Activated naive CD8-positive, alpha-beta T cell (primary cell): Measurements from ENCODE around the gene DPH5.
A peak's percentile ranks its signal among the peaks of the same experiment; 100 is the strongest.
"Not testable (repeated sequence)": the region's sequence is repeated elsewhere in the genome, so short reads cannot be mapped to it uniquely, and the experiment has no call there.

Experiments
- H3K27ac Mint-ChIP-seq: one replicate; pipeline ENCODE4 v1.8.0; 2021; ENCODE audit warnings: mixed read lengths
- H3K27me3 Mint-ChIP-seq: one replicate; pipeline ENCODE4 v1.8.0; 2021; ENCODE audit warnings: mixed read lengths
- H3K36me3 Mint-ChIP-seq: one replicate; pipeline ENCODE4 v1.8.0; 2021; ENCODE audit warnings: mixed read lengths
- H3K4me1 Mint-ChIP-seq: one replicate; pipeline ENCODE4 v1.8.0; 2021; ENCODE audit warnings: low read depth, mixed read lengths
- H3K4me3 Mint-ChIP-seq: one replicate; pipeline ENCODE4 v1.8.0; 2021; ENCODE audit warnings: mild to moderate bottlenecking, mixed read lengths
- H3K9me3 Mint-ChIP-seq: one replicate; pipeline ENCODE4 v1.8.0; 2021; ENCODE audit warnings: low read depth, mixed read lengths

DPH5 gene, protein sequence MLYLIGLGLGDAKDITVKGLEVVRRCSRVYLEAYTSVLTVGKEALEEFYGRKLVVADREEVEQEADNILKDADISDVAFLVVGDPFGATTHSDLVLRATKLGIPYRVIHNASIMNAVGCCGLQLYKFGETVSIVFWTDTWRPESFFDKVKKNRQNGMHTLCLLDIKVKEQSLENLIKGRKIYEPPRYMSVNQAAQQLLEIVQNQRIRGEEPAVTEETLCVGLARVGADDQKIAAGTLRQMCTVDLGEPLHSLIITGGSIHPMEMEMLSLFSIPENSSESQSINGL

DNA sequence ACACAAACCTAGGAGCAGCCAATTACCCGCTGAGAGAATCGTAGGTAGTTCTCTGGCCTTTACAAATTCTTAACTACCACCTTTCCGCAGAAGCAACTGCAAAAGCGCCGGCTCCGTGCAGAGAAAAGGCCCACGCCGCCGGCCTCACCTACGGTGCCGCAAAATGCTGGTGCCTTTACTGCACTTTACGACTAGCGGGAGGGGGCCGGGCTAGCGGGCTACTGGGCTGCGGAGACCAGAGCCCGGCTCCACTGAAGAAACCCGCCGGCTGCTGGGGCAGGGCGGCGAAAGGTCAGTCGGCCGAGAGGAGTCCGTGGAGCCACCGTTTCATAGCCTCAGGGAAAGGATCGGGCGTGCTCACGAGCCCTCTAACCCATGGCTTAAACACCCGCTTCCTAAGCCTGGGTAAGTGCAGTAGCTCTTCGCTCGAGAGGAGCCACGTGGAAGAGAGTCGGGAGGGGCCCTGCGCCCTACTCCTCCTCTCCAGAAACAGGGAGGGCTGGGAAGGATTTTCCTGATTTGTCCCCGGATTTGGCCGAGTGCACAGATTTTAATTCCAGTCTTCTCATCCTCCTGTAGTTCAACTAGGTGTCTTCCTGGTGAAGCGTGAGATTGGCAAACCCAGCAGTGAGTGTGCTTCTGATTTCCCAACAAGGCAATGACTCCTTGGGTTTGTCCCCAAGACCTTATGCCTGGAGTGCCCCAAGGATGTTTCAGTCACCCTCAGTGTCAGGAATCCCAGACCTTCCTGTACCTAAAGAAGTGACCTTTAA is at the start of gene DPH5:
Gene DPH5, minus strand, starts transcription at position 128 of the 773 bp plus-strand sequence. CDS start 341 bp downstream, outside the sequence.
- Mint-ChIP-seq H3K4me1 (peaks cover 77% of the 10 kb centered on the region), H3K27ac (peak within 1 kb of the TSS; percentile 99), H3K4me3 (peak within 1 kb of the TSS; percentile 100), H3K9me3 (no peaks in the 10 kb centered on the region), H3K36me3 (peaks cover 37% of the 10 kb centered on the region), H3K27me3 (no peaks in the 10 kb centered on the region)

- Mint-ChIP-seq H3K4me3 (no peak overlapping the region), H3K27ac (no peak overlapping the region), H3K4me1 (peaks cover 36% of the 10 kb centered on the region), H3K27me3 (no peaks in the 10 kb centered on the region), H3K9me3 (no peaks in the 10 kb centered on the region), H3K36me3 (peaks cover 29% of the 10 kb centered on the region)
Observed at GRCh38 chr1:101073836-101074235, 48.3 kb upstream of the DPH5 start.

DNA sequence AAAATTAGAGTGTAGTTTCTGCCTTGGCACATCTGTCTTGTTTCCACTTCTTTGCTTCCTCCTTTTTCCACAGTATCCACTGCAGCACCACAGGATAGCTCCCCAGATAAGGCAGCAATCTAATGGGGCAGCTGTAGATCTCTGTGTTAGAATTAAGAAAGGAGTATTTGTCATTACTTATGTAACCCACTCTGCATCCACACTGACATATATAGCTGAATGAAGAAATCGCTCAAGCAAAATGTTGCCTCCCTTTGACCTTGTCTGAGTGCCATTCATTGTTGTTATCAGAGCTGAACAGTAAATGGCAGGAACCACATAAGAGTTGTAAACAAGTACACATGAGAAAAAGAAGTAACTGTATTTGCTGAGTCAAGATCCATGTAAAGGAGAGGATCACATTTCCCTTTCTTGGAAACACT is 45.9 kb upstream of the DPH5 start:
- Mint-ChIP-seq H3K27me3 (no peaks in the 10 kb centered on the region), H3K4me3 (no peak overlapping the region), H3K9me3 (no peaks in the 10 kb centered on the region), H3K36me3 (peaks cover 19% of the 10 kb centered on the region), H3K4me1 (peaks cover 52% of the 10 kb centered on the region), H3K27ac (no peak overlapping the region)

DNA sequence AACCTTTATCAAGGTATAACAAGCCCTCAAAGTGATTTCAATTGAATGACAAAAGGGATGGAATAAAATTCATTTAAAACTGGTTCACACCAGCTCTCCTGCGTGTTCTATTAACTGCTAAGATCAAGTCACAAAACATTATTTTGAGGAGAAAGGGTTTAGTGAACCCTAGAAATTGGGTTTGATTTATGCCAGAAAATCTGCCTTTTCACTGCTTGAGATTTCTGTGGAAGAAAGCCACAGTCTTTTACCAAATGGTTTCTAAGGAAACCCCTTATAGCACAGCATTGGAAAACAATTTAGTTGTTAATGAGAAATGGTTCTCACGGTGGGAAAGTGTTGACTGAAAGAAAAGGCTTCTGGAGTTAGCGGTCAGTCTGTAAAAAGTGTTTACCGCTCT is 43.6 kb upstream of the DPH5 start:
- no peaks in the 10 kb centered on the region for H3K9me3 Mint-ChIP-seq
- no peak overlapping the region for H3K27ac Mint-ChIP-seq
- H3K36me3 Mint-ChIP-seq, result peaks cover 15% of the 10 kb centered on the region
- H3K4me3 Mint-ChIP-seq, result no peak overlapping the region
- peaks cover 71% of the 10 kb centered on the region for H3K4me1 Mint-ChIP-seq
- H3K27me3 Mint-ChIP-seq, result no peaks in the 10 kb centered on the region

- not testable (repeated sequence) for H3K4me3 Mint-ChIP-seq, H3K9me3 Mint-ChIP-seq, H3K27me3 Mint-ChIP-seq, H3K27ac Mint-ChIP-seq, H3K36me3 Mint-ChIP-seq
- peaks cover 69% of the 10 kb centered on the region for H3K4me1 Mint-ChIP-seq
Observed at GRCh38 chr1:101066937-101067335, 41.4 kb upstream of the DPH5 start.

DNA sequence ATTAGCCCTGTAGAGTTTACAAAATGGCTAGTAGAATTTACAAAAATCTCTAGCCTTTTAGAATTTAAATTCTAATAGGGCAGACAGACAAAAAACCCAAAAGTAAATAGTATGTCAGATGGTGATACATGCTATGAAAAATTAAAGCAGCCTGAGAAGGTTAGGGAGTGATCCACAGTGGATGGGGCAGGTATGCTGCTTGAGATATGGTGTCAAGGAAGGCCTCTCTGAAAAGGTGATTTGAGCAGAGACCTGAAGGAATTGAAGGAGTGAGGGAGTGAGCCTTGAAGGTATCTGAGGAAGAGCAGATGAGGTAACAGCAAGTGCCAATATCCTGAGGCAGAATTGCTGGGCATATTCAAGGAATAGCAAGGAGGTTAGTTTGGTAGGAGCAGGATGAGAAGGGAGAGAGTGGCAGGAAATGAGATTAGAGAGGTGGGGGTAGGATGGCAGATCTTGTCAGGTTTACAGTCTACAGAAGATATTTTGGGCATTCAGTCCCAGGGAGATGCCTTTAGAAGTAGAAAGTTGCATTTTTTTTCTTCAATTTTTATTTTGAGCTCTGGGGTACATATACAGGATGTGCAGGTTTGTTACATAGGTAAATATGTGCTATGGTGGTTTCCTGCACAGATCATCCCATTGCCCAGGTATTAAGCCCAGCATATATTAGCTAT is 40.8 kb upstream of the DPH5 start:
- H3K36me3 Mint-ChIP-seq, result peaks cover 9% of the 10 kb centered on the region
- H3K4me3 Mint-ChIP-seq, result peak overlapping the region; percentile 21
- H3K4me1 Mint-ChIP-seq, result peaks cover 69% of the 10 kb centered on the region
- no peaks in the 10 kb centered on the region for H3K9me3 Mint-ChIP-seq
- peak overlapping the region; percentile 86 for H3K27ac Mint-ChIP-seq
- no peaks in the 10 kb centered on the region for H3K27me3 Mint-ChIP-seq

- H3K27ac Mint-ChIP-seq, result peak overlapping the region; percentile 86
- H3K27me3 Mint-ChIP-seq, result no peaks in the 10 kb centered on the region
- H3K36me3 Mint-ChIP-seq, result peaks cover 11% of the 10 kb centered on the region
- peaks cover 69% of the 10 kb centered on the region for H3K4me1 Mint-ChIP-seq
- H3K9me3 Mint-ChIP-seq, result no peaks in the 10 kb centered on the region
- H3K4me3 Mint-ChIP-seq, result peak overlapping the region; percentile 48
Observed at GRCh38 chr1:101065575-101065974, 40.0 kb upstream of the DPH5 start.

GRCh38 chr1:101064697-101065096 is 39.1 kb upstream of the DPH5 start:
- H3K4me1 Mint-ChIP-seq, result peaks cover 67% of the 10 kb centered on the region
- H3K27ac Mint-ChIP-seq, result no peak overlapping the region
- H3K4me3 Mint-ChIP-seq, result no peak overlapping the region
- peaks cover 15% of the 10 kb centered on the region for H3K36me3 Mint-ChIP-seq
- H3K27me3 Mint-ChIP-seq, result no peaks in the 10 kb centered on the region
- H3K9me3 Mint-ChIP-seq, result no peaks in the 10 kb centered on the region

DNA sequence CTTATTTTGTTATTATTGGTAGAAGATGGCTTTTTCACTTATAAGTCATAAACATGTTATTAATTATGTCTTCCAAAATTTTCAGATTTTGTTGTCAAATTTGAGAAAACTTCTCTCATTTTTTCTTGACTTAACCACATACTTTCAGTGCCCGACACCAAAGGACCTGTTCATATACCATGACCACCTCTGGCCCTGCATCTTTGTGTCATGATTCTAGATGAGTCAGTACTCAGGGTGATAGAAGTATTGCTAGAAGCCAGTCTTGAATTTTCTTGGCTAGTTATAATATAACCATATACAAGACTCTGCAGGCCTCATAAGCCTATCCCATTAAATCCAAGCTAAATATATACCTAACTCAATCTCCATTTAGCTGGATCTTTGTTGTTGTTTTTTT is 35.4 kb upstream of the DPH5 start:
- peaks cover 40% of the 10 kb centered on the region for H3K4me1 Mint-ChIP-seq
- peaks cover 24% of the 10 kb centered on the region for H3K36me3 Mint-ChIP-seq
- no peak overlapping the region for H3K27ac Mint-ChIP-seq
- H3K4me3 Mint-ChIP-seq, result no peak overlapping the region
- H3K9me3 Mint-ChIP-seq, result peaks cover 9% of the 10 kb centered on the region
- H3K27me3 Mint-ChIP-seq, result no peaks in the 10 kb centered on the region

- no peak overlapping the region for H3K27ac Mint-ChIP-seq
- no peak overlapping the region for H3K4me3 Mint-ChIP-seq
- H3K36me3 Mint-ChIP-seq, result peaks cover 24% of the 10 kb centered on the region
- H3K27me3 Mint-ChIP-seq, result no peaks in the 10 kb centered on the region
- peaks cover 39% of the 10 kb centered on the region for H3K4me1 Mint-ChIP-seq
- H3K9me3 Mint-ChIP-seq, result peaks cover 9% of the 10 kb centered on the region
Observed at GRCh38 chr1:101059945-101060542, 34.5 kb upstream of the DPH5 start.

GRCh38 chr1:101055623-101056022 is 30.0 kb upstream of the DPH5 start:
- Mint-ChIP-seq H3K4me1 (peaks cover 26% of the 10 kb centered on the region), H3K27me3 (no peaks in the 10 kb centered on the region), H3K4me3 (no peak overlapping the region), H3K9me3 (peaks cover 9% of the 10 kb centered on the region), H3K36me3 (peaks cover 25% of the 10 kb centered on the region), H3K27ac (no peak overlapping the region)

- H3K27ac Mint-ChIP-seq, result peak overlapping the region; percentile 23
- H3K4me1 Mint-ChIP-seq, result peaks cover 32% of the 10 kb centered on the region
- peaks cover 9% of the 10 kb centered on the region for H3K36me3 Mint-ChIP-seq
- H3K9me3 Mint-ChIP-seq, result no peaks in the 10 kb centered on the region
- H3K27me3 Mint-ChIP-seq, result no peaks in the 10 kb centered on the region
- no peak overlapping the region for H3K4me3 Mint-ChIP-seq
Observed at GRCh38 chr1:101051688-101052638, 26.4 kb upstream of the DPH5 start.

- H3K27me3 Mint-ChIP-seq, result no peaks in the 10 kb centered on the region
- H3K4me3 Mint-ChIP-seq, result no peak overlapping the region
- H3K4me1 Mint-ChIP-seq, result peaks cover 31% of the 10 kb centered on the region
- H3K27ac Mint-ChIP-seq, result no peak overlapping the region
- H3K36me3 Mint-ChIP-seq, result peaks cover 9% of the 10 kb centered on the region
- no peaks in the 10 kb centered on the region for H3K9me3 Mint-ChIP-seq
Observed at GRCh38 chr1:101050869-101051268, 25.3 kb upstream of the DPH5 start.

DNA sequence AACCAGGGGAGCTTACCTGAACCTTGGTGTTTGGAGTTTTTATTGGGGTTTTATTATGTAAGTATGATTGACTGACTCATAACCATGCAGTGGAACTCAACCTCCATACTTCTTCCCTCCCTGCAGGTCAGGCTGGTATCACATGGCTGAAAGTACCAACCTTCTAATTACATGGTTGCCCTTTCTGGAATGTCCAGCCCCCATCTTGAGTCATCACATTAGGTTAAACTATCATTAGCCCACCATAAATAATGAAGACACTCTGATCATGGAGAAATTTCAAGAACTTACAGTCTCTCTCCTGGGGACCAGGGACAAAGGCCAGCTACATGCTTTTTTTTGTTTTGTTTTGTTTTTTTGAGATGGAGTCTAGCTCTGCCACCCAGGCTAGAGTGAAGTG is 19.2 kb upstream of the DPH5 start:
- H3K9me3 Mint-ChIP-seq, result peaks cover 8% of the 10 kb centered on the region
- no peak overlapping the region for H3K27ac Mint-ChIP-seq

More for the DNA sequence above, 19.2 kb upstream of the DPH5 start:
- Mint-ChIP-seq H3K36me3 (peaks cover 27% of the 10 kb centered on the region), H3K27me3 (no peaks in the 10 kb centered on the region), H3K4me3 (no peak overlapping the region), H3K4me1 (peaks cover 24% of the 10 kb centered on the region)
